ENCODE data around the gene FILIP1. TPM values are rescaled to one million over a fixed set of nuclear protein-coding genes. Genes with fewer than 3 reads are reported as not detected.

Gene FILIP1
- total and polyA plus RNA-seq, 2 of the 8 experiments (the other 6 are each of a cell fraction or from before 2014, with no cell fraction given) = 2.4 to 5.7 TPM

DNA sequence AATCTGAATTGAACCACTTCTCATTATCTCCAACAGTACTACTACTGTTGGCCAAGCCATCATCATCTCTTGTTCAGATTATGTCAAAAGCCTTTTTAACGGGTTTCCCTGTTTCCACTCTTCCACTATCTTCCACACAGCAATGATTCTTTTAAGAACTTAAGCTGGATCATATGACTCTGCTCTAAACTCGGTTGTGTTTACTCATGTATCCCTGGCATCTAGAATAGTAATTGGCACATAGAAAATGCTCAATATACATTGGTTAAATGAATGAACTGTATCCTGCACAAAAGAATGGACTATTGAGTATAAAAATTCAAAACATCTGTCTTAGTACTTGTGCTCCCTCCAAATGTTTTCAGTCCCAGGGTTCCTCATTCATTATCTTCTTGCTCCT, 247.2 kb downstream of the FILIP1 start (continued):
- no peak for TF ChIP-seq TAF1 (IDR thresholded peaks at IDR 0.05; ENCODE audit: low read depth, low read length)
- no peak for TF ChIP-seq SP1 (IDR thresholded peaks at IDR 0.05; ENCODE audit: low read depth, low read length)
- TF ChIP-seq TCF12 (IDR thresholded peaks at IDR 0.05; ENCODE audit: low read depth, low read length) = no peak

All from H1 (cell line).